PC-3 (cell line): ENCODE data around the gene NANP. TPM values are rescaled to one million over a fixed set of nuclear protein-coding genes. Genes with fewer than 3 reads are reported as not detected.
"Not testable (repeated sequence)": the region's sequence is repeated elsewhere in the genome, so short reads cannot be mapped to it uniquely, and the experiment has no call there.

Experiments
- ATAC-seq: fragments of 200-7000 bp; cut with Tn5 transposase; 2 replicates; pipeline ENCODE4 v1.9.1; 2020; ENCODE audit warnings: mild to moderate bottlenecking, moderate library complexity
- BruUV-seq: library from RNA; stranded (reverse); fragments of 400-500 nt; replicated peaks from 2 replicates; lab custom pipeline; 2021; lab: Mats Ljungman, UMichigan
- CTCF ChIA-PET: fragments of 300-600 bp; sonication (Branson Sonifier 250); formaldehyde crosslinking; loops from one replicate; lab custom pipeline; 2022; ENCODE audit warnings: antibody characterized with exemption; lab: Charles Lee
- POLR2A ChIA-PET: fragments of 300-600 bp; sonication (Branson Sonifier 250); formaldehyde crosslinking; loops from one replicate; lab custom pipeline; 2022; ENCODE audit warnings: antibody characterized with exemption; ENCODE audit not compliant: unreplicated experiment; lab: Charles Lee
- DNase-seq: peaks from one replicate; pipeline ENCODE4 v3.0.0-alpha.2; 2015
- H2AFZ ChIP-seq: fragments of 300-600 bp; sonication (generic); 2 replicates; pipeline ENCODE4 v1.6.0; 2016; ENCODE audit warnings: antibody characterized with exemption, low read length
- H3F3A ChIP-seq: fragments of 300-600 bp; sonication (generic); one replicate; pipeline ENCODE4 v1.6.0; 2017; ENCODE audit warnings: antibody characterized with exemption, low read length, control low read depth, mild to moderate bottlenecking; ENCODE audit not compliant: unreplicated experiment
- H3K27ac ChIP-seq: fragments of 300-600 bp; sonication (generic); 2 replicates; pipeline ENCODE4 v1.5.1; 2016; ENCODE audit warnings: mild to moderate bottlenecking, low read length
- H3K27me3 ChIP-seq: fragments of 300-600 bp; sonication (generic); 2 replicates; pipeline ENCODE4 v1.6.1; 2016; ENCODE audit warnings: low read length, mixed read lengths
- H3K36me3 ChIP-seq: fragments of 300-600 bp; sonication (generic); 2 replicates; pipeline ENCODE4 v1.6.1; 2016; ENCODE audit warnings: low read depth, mixed run types, low read length, mixed read lengths
- H3K4me1 ChIP-seq: fragments of 300-600 bp; sonication (generic); 2 replicates; pipeline ENCODE4 v1.5.1; 2016; ENCODE audit warnings: low read length; ENCODE audit not compliant: insufficient read depth
- H3K4me2 ChIP-seq: fragments of 300-600 bp; sonication (generic); 2 replicates; pipeline ENCODE4 v1.6.0; 2016; ENCODE audit warnings: low read length
- H3K4me3 ChIP-seq: fragments of 300-600 bp; sonication (generic); 2 replicates; pipeline ENCODE4 v1.5.1; 2016; ENCODE audit warnings: mild to moderate bottlenecking, low read length, mixed read lengths
- H3K79me2 ChIP-seq: fragments of 300-600 bp; sonication (generic); 2 replicates; pipeline ENCODE4 v1.6.1; 2017; ENCODE audit warnings: low read length, mixed read lengths
- H3K9ac ChIP-seq: fragments of 300-600 bp; sonication (generic); 2 replicates; pipeline ENCODE4 v1.6.0; 2016; ENCODE audit warnings: mild to moderate bottlenecking, low read length
- H3K9me2 ChIP-seq: fragments of 300-600 bp; sonication (generic); replicated peaks from 2 replicates; pipeline ENCODE4 v1.6.1; 2016; ENCODE audit warnings: mixed run types, low read length, mixed read lengths
- H3K9me3 ChIP-seq: fragments of 300-600 bp; sonication (generic); 2 replicates; pipeline ENCODE4 v1.6.1; 2016; ENCODE audit warnings: low read length, mixed read lengths
- H4K20me1 ChIP-seq: fragments of 300-600 bp; sonication (generic); 2 replicates; pipeline ENCODE4 v1.6.1; 2016; ENCODE audit warnings: low read length, mixed read lengths
- EZH2 ChIP-seq: fragments of 300-600 bp; sonication (generic); IDR thresholded peaks from one replicate; pipeline ENCODE4 v1.6.1; 2017; ENCODE audit warnings: antibody characterized with exemption, mild to moderate bottlenecking, low read length; ENCODE audit not compliant: unreplicated experiment
- EZH2phosphoT487 ChIP-seq: fragments of 300-600 bp; sonication (generic); IDR thresholded peaks from 2 replicates; pipeline ENCODE4 v1.6.1; 2018; ENCODE audit warnings: mild to moderate bottlenecking, antibody characterized with exemption, low read length, borderline replicate concordance
- intact Hi-C: fragments of 100-400 bp; cut with micrococcal nuclease; formaldehyde crosslinking; loops from 2 replicates; pipeline ENCODE4 v1.9.0; 2023
- total RNA-seq: library from RNA; depleted of rRNA; stranded (reverse); fragments of >200 nt; gene quantifications from 2 replicates; pipeline ENCODE4 v1.2.3, GENCODE V29; 2014
- TF ChIP-seq, protein P1 (sequence below): fragments of 300-600 bp; sonication (generic); conservative IDR thresholded peaks from 2 replicates; pipeline ENCODE4 v1.5.1; 2017; ENCODE audit warnings: antibody characterized with exemption, low read depth, mild to moderate bottlenecking, low read length

NANP gene
- total RNA-seq, 1 experiment from 2014 or later = 10.7 TPM

DNA sequence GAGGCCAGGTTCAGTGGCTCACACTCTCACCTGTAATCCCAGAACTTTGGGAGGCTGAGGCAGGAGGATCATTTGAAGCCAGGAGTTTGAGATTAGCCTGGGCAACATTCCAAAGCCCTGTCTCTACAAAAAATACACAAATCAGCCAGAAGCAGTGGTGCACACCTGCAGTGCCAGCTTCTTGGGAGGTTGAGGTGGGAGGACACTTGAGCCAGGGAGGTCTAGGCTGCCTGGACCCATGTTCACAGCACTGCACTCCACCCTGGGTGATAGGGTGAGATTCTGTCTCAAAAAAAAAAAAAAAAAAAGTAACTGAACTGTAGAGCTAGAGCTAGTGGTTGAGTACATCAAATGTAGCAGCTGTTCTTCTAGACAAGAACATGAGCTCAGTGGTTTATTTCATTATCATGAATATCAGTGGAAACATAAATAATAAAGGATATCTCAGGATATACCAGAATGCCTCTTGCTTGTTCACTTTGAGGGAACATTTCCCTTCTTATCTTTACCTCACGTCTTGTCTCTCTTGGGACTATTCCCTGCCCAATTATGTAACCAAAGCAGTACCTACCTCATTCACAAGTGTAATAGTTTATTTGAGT, 17.6 kb downstream of the NANP start:
- CTCF ChIA-PET = no interaction called here

DNA sequence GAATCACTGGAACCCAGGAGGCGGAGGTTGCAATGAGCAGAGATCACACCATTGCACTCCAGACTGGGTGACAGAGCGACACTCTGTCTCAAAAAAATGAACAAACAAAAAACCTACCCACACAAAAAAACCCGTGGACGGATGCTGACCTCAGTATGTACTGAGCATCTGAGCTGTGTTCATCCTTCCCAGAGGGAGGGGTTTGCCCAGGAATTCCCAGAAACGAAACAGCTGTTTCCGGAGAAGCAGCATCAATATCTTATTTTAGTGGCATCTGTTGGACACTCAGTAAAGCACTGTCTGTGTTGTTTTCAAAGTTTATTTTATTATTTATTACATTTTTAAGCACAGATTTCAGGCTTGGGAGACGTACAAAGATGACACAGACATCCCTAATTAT, 18.7 kb downstream of the NANP start:
- Histone ChIP-seq H3K4me3 (no peak overlapping the region), H3K27me3 (no peaks in the 10 kb centered on the region), H3K27ac (no peak overlapping the region), H3K79me2 (no peaks in the 10 kb centered on the region), H3K4me1 (no peaks in the 10 kb centered on the region), H3F3A (no peaks in the 10 kb centered on the region), H3K9me2 (no peaks in the 10 kb centered on the region), H2AFZ (no peak overlapping the region), H3K9ac (no peak overlapping the region), H4K20me1 (no peaks in the 10 kb centered on the region), H3K36me3 (no peaks in the 10 kb centered on the region), H3K4me2 (no peak overlapping the region), H3K9me3 (no peaks in the 10 kb centered on the region)
- ChIA-PET POLR2A (no interaction called here), CTCF (no interaction called here)
- ATAC-seq (no peak), DNase-seq (no peak)
- no TSS peak for BruUV-seq
- intact Hi-C loops = no loop called here
- TF ChIP-seq EZH2phosphoT487 = no peak
- TF ChIP-seq EZH2 = no peak
- TF ChIP-seq, protein P1, sequence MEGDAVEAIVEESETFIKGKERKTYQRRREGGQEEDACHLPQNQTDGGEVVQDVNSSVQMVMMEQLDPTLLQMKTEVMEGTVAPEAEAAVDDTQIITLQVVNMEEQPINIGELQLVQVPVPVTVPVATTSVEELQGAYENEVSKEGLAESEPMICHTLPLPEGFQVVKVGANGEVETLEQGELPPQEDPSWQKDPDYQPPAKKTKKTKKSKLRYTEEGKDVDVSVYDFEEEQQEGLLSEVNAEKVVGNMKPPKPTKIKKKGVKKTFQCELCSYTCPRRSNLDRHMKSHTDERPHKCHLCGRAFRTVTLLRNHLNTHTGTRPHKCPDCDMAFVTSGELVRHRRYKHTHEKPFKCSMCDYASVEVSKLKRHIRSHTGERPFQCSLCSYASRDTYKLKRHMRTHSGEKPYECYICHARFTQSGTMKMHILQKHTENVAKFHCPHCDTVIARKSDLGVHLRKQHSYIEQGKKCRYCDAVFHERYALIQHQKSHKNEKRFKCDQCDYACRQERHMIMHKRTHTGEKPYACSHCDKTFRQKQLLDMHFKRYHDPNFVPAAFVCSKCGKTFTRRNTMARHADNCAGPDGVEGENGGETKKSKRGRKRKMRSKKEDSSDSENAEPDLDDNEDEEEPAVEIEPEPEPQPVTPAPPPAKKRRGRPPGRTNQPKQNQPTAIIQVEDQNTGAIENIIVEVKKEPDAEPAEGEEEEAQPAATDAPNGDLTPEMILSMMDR = no peak

More for the DNA sequence above, 17.6 kb downstream of the NANP start:
- no peaks in the 10 kb centered on the region for H3K9me2 ChIP-seq
- no peak overlapping the region for H2AFZ ChIP-seq
- no peak overlapping the region for H3K9ac ChIP-seq
- no TSS peak for BruUV-seq
- H3K79me2 ChIP-seq = no peaks in the 10 kb centered on the region
- no peaks in the 10 kb centered on the region for H3K9me3 ChIP-seq
- no peak for ATAC-seq
- TF ChIP-seq, protein P1 = no peak
- TF ChIP-seq EZH2 = no peak
- H4K20me1 ChIP-seq = no peaks in the 10 kb centered on the region
- intact Hi-C loops = no loop called here
- POLR2A ChIA-PET = no interaction called here
- H3K4me2 ChIP-seq = no peak overlapping the region
- no peaks in the 10 kb centered on the region for H3K36me3 ChIP-seq
- no peak overlapping the region for H3K4me3 ChIP-seq
- no peak overlapping the region for H3K27ac ChIP-seq
- H3K4me1 ChIP-seq = no peaks in the 10 kb centered on the region
- H3F3A ChIP-seq = no peaks in the 10 kb centered on the region
- H3K27me3 ChIP-seq = no peaks in the 10 kb centered on the region
- DNase-seq = no peak

DNA sequence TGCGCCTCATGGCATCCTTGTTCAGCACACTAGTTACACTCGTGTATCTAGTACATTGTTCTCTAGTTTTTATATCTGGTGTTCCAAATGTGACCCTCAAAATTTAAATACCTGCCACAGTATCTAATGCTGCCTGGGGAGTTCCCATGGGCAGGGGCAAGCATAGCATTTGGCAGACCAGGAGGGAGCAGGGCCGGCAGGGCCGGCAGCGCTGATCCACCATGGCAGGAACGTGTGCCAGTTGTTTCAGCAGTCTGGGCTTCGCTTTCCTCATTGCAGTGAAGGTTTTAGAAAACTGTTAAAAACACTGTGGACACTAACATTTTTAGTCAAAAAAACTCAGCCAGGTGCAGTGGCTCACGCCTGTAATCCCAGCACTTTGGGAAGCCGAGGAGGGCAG, 19.2 kb downstream of the NANP start:
- BruUV-seq = no TSS peak
- POLR2A ChIA-PET = no interaction called here
- no peak overlapping the region for H2AFZ ChIP-seq
- no peaks in the 10 kb centered on the region for H3K36me3 ChIP-seq
- H4K20me1 ChIP-seq = no peaks in the 10 kb centered on the region
- no peaks in the 10 kb centered on the region for H3K79me2 ChIP-seq
- ATAC-seq (no peak), DNase-seq (no peak)
- no peak overlapping the region for H3K4me3 ChIP-seq
- no peak for TF ChIP-seq EZH2
- TF ChIP-seq EZH2phosphoT487 = no peak
- TF ChIP-seq, protein P1 = no peak
- H3K9me3 ChIP-seq = no peaks in the 10 kb centered on the region
- no peaks in the 10 kb centered on the region for H3K4me1 ChIP-seq
- no peaks in the 10 kb centered on the region for H3F3A ChIP-seq
- CTCF ChIA-PET = no interaction called here
- H3K9me2 ChIP-seq = no peaks in the 10 kb centered on the region
- H3K9ac ChIP-seq = no peak overlapping the region
- intact Hi-C loops = no loop called here
- H3K27ac ChIP-seq = no peak overlapping the region
- H3K27me3 ChIP-seq = no peaks in the 10 kb centered on the region
- no peak overlapping the region for H3K4me2 ChIP-seq

DNA sequence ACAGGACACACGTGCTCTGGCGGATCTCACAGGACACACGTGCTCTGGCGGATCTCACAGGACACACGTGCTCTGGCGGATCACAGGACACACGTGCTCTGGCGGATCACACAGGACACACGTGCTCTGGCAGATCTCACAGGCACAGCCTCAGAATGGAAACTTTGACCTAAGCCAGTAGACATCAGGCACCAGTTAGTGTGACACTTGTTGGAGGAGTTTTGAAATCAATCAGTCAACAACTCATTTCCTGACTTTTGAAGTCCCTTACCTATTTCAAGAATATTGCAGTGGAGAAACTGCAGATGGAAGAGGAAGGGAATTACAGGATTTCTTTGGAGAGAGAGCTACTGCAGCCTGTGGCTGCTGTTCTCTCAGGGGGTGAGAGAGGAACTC, 20.9 kb downstream of the NANP start:
- H3K9ac ChIP-seq, H3K27me3 ChIP-seq, H3K4me1 ChIP-seq, BruUV-seq, H2AFZ ChIP-seq, H3F3A ChIP-seq, CTCF ChIA-PET, H3K4me2 ChIP-seq, H3K36me3 ChIP-seq, H4K20me1 ChIP-seq, POLR2A ChIA-PET, DNase-seq, ATAC-seq, H3K9me2 ChIP-seq, intact Hi-C loops, H3K9me3 ChIP-seq, H3K79me2 ChIP-seq, H3K4me3 ChIP-seq, H3K27ac ChIP-seq: not testable (repeated sequence)
